ENCODE data around the gene TMEM134. TPM values are rescaled to one million over a fixed set of nuclear protein-coding genes. Genes with fewer than 3 reads are reported as not detected.

The TMEM134 gene
- polyA plus RNA-seq, 3 donors = 40.3 to 67.0 (median 54.6) TPM

DNA sequence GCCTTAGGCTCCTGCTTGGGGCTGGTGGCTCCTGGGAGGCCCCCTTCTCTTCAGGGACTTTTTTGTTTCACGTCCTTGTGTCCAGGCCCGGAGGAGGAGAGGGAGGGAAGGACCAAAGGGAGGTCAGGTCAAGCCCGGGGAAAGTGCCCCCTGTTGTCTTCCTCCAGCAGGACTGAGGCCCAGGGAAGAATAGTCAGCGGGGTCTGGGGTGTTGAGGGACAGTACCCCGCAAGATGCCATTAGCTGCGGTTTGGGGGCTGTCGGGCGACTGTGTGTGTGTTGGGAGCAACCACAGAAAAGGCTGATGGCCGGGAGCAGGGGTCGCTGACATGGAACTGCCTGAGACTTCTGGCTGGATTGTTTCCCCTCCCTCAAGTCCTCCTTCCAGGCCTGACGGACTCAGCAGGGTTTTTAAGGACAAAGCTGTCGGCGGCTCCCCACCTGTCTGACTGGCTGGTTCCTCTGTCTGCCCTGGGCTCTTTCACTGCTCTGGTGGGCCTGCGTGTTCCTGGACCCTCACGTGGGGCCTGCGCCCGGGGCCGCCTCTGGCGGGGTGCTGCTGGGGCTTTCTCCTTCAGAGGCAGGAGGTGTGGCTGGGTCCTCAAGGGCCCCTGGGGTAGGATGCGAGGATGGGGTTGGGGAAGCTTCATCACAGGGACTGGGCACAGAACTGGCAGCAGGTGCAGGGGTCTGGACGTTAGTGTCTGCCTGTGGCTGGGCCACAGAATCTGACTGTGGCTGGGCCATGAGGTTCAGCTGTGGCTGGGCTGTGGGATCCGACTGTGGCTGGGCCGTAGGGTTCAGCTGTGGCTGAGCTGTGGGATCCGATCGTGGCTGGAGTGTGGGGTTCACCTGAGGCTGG lies 18.0 kb downstream of the TMEM134 start:
- no peak for DNase-seq (ENCODE audit: extremely low read depth in 1 of 11, low read depth in 9 of 11, low spot score in 4 of 11)

DNA sequence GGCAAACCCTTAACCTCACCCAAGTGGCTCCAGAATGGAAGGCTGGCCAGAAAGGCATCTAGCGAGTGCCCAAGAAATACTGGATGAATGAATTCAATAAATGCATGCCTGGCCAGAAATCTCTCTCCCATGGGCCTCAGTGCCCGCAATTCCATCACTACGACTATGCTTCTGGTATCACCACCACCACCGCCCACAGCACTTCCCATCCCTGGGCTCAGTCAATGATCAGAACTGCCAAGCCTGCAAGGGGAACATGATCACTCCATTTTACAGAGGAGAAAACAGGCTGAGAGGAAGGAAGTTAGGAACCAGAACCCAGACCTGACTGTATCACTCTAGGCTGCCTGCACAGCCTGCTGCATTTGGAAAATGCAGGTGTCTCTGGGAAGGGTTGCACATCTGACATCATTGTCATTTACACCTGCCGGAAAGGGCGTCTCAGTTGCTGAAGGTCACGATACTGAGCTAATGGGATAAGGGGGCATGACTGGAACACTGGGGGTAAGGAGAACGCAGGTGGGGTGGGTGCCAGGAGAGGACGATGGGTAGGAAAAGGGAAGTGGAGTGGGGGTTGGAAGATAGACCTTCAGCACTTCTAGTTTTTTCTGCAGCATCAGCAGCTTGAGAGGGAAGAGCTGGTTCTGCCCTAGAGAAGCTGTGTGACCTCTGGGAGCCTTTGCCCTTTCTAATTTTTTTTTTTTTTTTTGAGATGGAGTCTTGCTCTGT lies 19.8 kb downstream of the TMEM134 start:
- no peak for DNase-seq (ENCODE audit: extremely low read depth in 1 of 11, low read depth in 9 of 11, low spot score in 4 of 11)

GRCh38 chr11:67448220-67448609 lies 20.8 kb downstream of the TMEM134 start:
- no peak for DNase-seq (ENCODE audit: extremely low read depth in 1 of 11, low read depth in 9 of 11, low spot score in 4 of 11)

- no peak for DNase-seq (ENCODE audit: extremely low read depth in 1 of 11, low read depth in 9 of 11, low spot score in 4 of 11)
Observed at GRCh38 chr11:67445515-67445914, 23.5 kb downstream of the TMEM134 start.

- DNase-seq (ENCODE audit: extremely low read depth in 1 of 11, low read depth in 9 of 11, low spot score in 4 of 11) = no peak
Observed at GRCh38 chr11:67442504-67443404, 26.3 kb downstream of the TMEM134 start.

DNA sequence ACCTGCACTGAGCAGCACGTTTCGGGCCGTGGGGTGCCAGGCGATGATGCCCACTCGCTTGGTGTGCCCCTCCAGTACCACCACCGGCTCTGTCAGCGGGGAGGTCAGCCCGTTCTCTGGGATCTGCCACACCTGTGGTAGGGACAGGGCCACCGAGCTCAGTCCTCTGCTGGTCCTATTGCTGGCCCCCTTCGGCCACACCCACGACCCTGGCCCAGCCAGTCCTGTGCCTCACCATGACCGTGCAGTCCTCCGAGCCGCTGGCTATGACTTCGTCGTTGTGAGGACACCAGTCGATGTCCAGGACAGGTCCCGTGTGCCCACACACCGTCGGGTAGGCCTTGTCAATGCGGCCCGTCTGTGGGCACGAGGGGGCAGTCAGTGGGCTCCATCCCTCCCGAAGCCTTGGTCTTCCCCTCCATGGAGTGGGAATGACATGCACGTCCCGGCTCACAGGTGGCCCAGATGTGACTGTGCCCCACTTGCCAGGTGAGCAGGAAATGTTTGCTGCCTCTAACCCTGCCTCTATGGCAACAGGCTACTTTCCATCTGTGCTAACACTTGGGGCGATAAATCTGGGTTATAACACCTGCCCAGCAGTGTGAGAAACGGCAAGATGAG lies 27.2 kb downstream of the TMEM134 start:
- DNase-seq (ENCODE audit: extremely low read depth in 1 of 11, low read depth in 9 of 11, low spot score in 4 of 11) = no peak

DNA sequence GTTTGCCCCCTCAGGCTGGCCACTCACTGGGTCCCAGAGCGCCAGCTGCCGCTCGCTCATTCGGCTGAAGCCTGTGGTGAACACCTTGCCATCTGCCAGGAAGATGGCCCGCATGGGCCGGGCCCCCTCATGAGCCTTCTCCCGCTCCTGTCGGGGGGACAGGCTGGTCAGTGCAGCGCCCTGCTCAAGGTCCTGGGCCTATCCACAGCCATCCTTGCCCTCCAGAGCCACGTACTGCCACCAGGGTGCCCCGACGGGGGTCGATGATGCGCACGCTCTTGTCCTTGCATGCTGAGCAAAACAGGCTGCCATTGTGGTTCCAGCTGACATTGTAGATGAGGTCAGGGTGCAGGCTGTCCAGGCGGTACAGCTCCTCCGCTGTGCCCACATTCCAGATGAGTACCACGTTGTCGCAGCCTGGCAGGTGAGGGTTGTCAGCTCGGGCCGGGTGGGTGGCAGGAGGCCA lies 27.9 kb downstream of the TMEM134 start:
- no peak for DNase-seq (ENCODE audit: extremely low read depth in 1 of 11, low read depth in 9 of 11, low spot score in 4 of 11)

GRCh38 chr11:67440229-67441097 lies 28.6 kb downstream of the TMEM134 start:
- no peak for DNase-seq (ENCODE audit: extremely low read depth in 1 of 11, low read depth in 9 of 11, low spot score in 4 of 11)

GRCh38 chr11:67439321-67440228 lies 29.5 kb downstream of the TMEM134 start:
- DNase-seq (ENCODE audit: extremely low read depth in 1 of 11, low read depth in 9 of 11, low spot score in 4 of 11) = no peak

- DNase-seq (ENCODE audit: extremely low read depth in 1 of 11, low read depth in 9 of 11, low spot score in 4 of 11) = no peak
Observed at GRCh38 chr11:67438158-67438902, 30.7 kb downstream of the TMEM134 start.

DNA sequence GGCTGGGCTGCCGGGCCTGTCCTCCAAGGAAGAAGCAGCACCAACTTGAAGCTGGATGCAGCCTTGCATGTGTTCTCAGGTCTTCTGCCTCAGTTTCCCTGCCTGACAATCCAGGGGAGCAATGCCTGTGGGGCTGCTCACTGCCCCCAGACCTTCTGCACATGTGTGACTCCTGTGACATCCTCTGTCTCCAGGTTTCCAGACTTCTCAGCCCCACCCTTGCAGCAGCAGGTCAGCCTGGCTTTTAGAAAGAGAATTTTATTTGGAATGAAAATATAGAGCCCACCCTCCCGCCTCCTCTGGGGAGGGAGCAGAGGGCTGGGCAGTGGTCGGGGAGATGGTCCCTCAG lies 31.3 kb downstream of the TMEM134 start:
- DNase-seq (ENCODE audit: extremely low read depth in 1 of 11, low read depth in 9 of 11, low spot score in 4 of 11) = no peak

GRCh38 chr11:67437082-67437808 lies 31.8 kb downstream of the TMEM134 start, which contains the start of gene PTPRCAP:
Gene PTPRCAP, minus strand, starts transcription at chr11:67437682. Its CDS starts 63 bp downstream, at chr11:67437619.
- no peak for DNase-seq (ENCODE audit: extremely low read depth in 1 of 11, low read depth in 9 of 11, low spot score in 4 of 11)

DNA sequence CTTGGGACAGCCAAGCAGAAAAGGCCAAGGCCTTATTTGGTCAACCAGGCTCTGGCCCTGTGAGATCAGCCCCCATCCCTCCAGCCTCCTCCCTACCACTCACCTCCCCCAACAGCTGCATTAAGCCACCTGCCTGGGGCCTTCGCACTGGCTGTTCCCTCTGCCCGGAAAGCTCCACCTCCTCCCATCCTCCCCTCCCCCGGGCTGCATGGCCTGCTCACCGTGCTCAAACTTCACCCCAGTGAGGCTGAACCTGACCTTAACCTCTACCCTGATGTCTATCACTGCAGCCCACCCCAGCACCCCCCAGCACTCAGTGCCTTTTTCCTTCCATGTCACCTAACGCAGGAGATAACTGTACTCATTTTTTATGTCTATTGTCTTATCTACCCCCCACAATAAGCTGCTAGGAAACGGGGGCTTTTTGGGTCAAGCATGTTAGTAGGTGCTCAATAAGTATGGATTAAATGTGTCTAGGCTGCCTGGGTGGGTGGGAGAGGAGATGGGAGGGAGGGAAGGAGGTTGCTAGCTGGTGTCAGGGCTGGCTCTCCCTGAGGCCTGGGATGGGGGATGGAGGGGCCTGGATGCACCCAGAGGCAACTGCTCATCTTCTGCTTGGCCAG lies 32.5 kb downstream of the TMEM134 start:
- no peak for DNase-seq (ENCODE audit: extremely low read depth in 1 of 11, low read depth in 9 of 11, low spot score in 4 of 11)

DNA sequence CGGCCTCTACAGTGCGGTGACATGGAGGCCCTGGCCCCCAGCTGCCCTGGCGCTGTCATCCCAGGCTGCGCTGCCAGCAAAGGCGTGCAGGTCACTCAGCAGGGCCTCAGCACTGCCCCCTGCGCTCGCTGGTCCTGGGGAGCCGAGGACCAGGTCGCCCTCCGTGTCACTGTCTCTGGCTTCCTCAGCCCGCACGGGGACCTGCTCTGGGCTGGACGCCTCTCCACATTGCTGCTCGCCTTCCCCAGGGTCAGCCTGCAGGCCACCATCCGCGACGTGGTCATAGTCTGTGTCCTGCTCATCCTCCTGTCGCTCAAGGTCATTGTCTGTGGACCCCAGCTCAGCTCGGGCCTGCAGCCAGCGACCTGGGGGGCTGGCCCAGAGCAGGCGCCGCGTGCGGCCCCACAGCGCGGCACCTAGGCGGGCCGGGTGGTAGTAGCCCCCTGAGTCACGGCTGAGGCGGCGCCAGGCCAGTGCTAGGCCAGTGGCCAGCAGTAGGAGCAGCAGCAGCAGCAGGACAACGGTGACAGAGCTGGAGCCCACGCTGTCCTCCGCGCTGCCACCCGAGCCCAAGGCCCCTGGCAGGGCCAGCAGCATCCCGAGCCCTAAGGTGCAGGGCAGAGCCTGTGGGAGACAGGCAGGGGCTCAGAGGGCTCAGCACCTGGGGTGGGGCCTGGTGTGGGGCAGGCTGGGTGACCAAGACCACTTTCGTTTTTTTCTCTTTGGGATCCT lies 33.2 kb downstream of the TMEM134 start:
- no peak for DNase-seq (ENCODE audit: extremely low read depth in 1 of 11, low read depth in 9 of 11, low spot score in 4 of 11)

All from renal cortex interstitium (tissue), 11 donors.